ENCODE data around the gene TREH. TPM values are rescaled to one million over a fixed set of nuclear protein-coding genes. Genes with fewer than 3 reads are reported as not detected.

Gene TREH
- total RNA-seq, 1 experiment from 2014 or later, result 0.05 TPM

GRCh38 chr11:118639899-118640298, 39.6 kb downstream of the TREH start:
- H3K4me1 ChIP-seq (ENCODE audit: control insufficient read depth, insufficient read depth, low read length), result no peaks in the 10 kb centered on the region
- intact Hi-C loops (cut with micrococcal nuclease; ENCODE audit: unreplicated experiment), result no loop called here
- no peak overlapping the region for H3K4me3 ChIP-seq (ENCODE audit: low read depth in 2 of 2, low read length in 2 of 2)
- no peak overlapping the region for H3K27ac ChIP-seq (ENCODE audit: low read length)
- peaks cover 5% of the 10 kb centered on the region; the same call in 1 of the 2 replicates for H3K36me3 ChIP-seq (ENCODE audit: control insufficient read depth, insufficient read depth, low read length)
- ChIA-PET POLR2A (interaction anchor here (0.6 kb wide), 1 partner anchor 26 kb away, joined by 17 read pairs; no protein-coding TSS in a partner anchor), CTCF (interaction anchor here (0.6 kb wide), 1 partner anchor 28 kb away, joined by 3 read pairs; no protein-coding TSS in a partner anchor)
- H3K9me3 ChIP-seq (ENCODE audit: control insufficient read depth, insufficient read depth, low read depth, low read length), result no peaks in the 10 kb centered on the region
- ATAC-seq (no peak), DNase-seq (ENCODE audit: low read depth, low spot score) (no peak)
- TF ChIP-seq CTCF (IDR thresholded peaks at IDR 0.05), result no peak
- TF ChIP-seq POLR2AphosphoS5 (IDR thresholded peaks at IDR 0.05; ENCODE audit: low read depth, low read length), result no peak
- H3K27me3 ChIP-seq (ENCODE audit: control insufficient read depth, insufficient read depth, low read length), result no peaks in the 10 kb centered on the region
- in situ Hi-C loops (cut with HindIII; ENCODE audit: low pct_unique_long_range_greater_than_20kb, low sequenced_read_pairs), result no loop called here
- no TSS peak for BruUV-seq (replicated peaks)

- Histone ChIP-seq H3K9me3 (ENCODE audit: control insufficient read depth, insufficient read depth, low read depth, low read length) (no peaks in the 10 kb centered on the region), H3K27ac (ENCODE audit: low read length) (no peak overlapping the region), H3K36me3 (ENCODE audit: control insufficient read depth, insufficient read depth, low read length) (peaks cover 5% of the 10 kb centered on the region; the same call in 1 of the 2 replicates), H3K4me1 (ENCODE audit: control insufficient read depth, insufficient read depth, low read length) (no peaks in the 10 kb centered on the region), H3K4me3 (ENCODE audit: low read depth in 2 of 2, low read length in 2 of 2) (no peak overlapping the region), H3K27me3 (ENCODE audit: control insufficient read depth, insufficient read depth, low read length) (no peaks in the 10 kb centered on the region)
- no peak for TF ChIP-seq TCF7L2 (IDR thresholded peaks at IDR 0.05; ENCODE audit: low read depth, low read length)
- no peak for TF ChIP-seq CTCF (IDR thresholded peaks at IDR 0.05)
- no peak for TF ChIP-seq POLR2AphosphoS5 (IDR thresholded peaks at IDR 0.05; ENCODE audit: low read depth, low read length)
- no peak for TF ChIP-seq REST (IDR thresholded peaks at IDR 0.05; ENCODE audit: insufficient read depth in 1 of 2, low read depth in 2 of 2, low read length in 1 of 2)
- TF ChIP-seq SIN3A (IDR thresholded peaks at IDR 0.05; ENCODE audit: borderline replicate concordance, insufficient read depth, low read depth, low read length), result no peak
- DNase-seq (ENCODE audit: low read depth, low spot score), result no peak
- no peak for ATAC-seq
- POLR2A ChIA-PET, result no interaction called here
- BruUV-seq (replicated peaks), result no TSS peak
- CTCF ChIA-PET, result no interaction called here
- in situ Hi-C loops (cut with HindIII; ENCODE audit: low pct_unique_long_range_greater_than_20kb, low sequenced_read_pairs), result no loop called here
- intact Hi-C loops (cut with micrococcal nuclease; ENCODE audit: unreplicated experiment), result no loop called here
These were observed 40.7 kb downstream of the TREH start for GRCh38 chr11:118638726-118639125.
